K562 (cell line): ENCODE measurements around the gene OSCP1. TPM values are rescaled to one million over a fixed set of nuclear protein-coding genes. Genes with fewer than 3 reads are reported as not detected.
A peak's percentile ranks its signal among the peaks of the same experiment; 100 is the strongest.

ENCODE experiments used
- ATF6 ChIP-seq: sonication (generic); formaldehyde crosslinking; IDR thresholded peaks from 2 replicates; pipeline ENCODE4 v1.4.0; 2020; ENCODE audit warnings: mild to moderate bottlenecking, missing genetic modification reagents
- CHCHD3 ChIP-seq: fragments of 250-450 bp; sonication (Bioruptor Pico); IDR thresholded peaks from 2 replicates; pipeline ENCODE4 v2.1.2; 2022; ENCODE audit warnings: mild to moderate bottlenecking
- CXXC5 ChIP-seq: fragments of 250-450 bp; sonication (Bioruptor Pico); IDR thresholded peaks from 2 replicates; pipeline ENCODE4 v1.8.0; 2022; ENCODE audit warnings: inconsistent platforms, mild to moderate bottlenecking, moderate library complexity
- DIDO1 ChIP-seq: fragments of 450-650 bp; IDR thresholded peaks from 2 replicates; pipeline ENCODE4 v1.6.1; 2016; ENCODE audit warnings: low read depth, missing biosample characterization, missing genetic modification characterization
- DPF2 ChIP-seq: fragments of 450-650 bp; IDR thresholded peaks from 2 replicates; pipeline ENCODE4 v1.6.1; 2016
- E2F1 ChIP-seq: sonication (generic); formaldehyde crosslinking; IDR thresholded peaks from 2 replicates; pipeline ENCODE4 v1.8.1; 2023; ENCODE audit warnings: mild to moderate bottlenecking, missing genetic modification reagents, moderate library complexity
- HDAC1 ChIP-seq, 2 experiments: fragments of 450-650 bp; IDR thresholded peaks; 2 replicates each; pipeline ENCODE4 v1.6.1; 2016 to 2017; ENCODE audit warnings: inconsistent platforms in 1 of 2, mild to moderate bottlenecking in 1 of 2, moderate library complexity in 1 of 2
- MEF2D ChIP-seq: conservative IDR thresholded peaks from 2 replicates; pipeline ENCODE4 v1.6.1; 2016; ENCODE audit warnings: low read depth, missing genetic modification characterization, missing compliant biosample characterization
- NR3C1 ChIP-seq: sonication (generic); formaldehyde crosslinking; IDR thresholded peaks from 2 replicates; pipeline ENCODE4 v1.8.1; 2022; ENCODE audit warnings: missing genetic modification reagents
- SMARCA5 ChIP-seq: fragments of 450-650 bp; IDR thresholded peaks from 2 replicates; pipeline ENCODE4 v1.6.1; 2016
- TAF15 ChIP-seq: fragments of 200-400 bp; formaldehyde crosslinking; IDR thresholded peaks from 2 replicates; pipeline ENCODE4 v1.6.1; 2017; ENCODE audit warnings: mild to moderate bottlenecking, low read depth, low read length, moderate library complexity
- TEAD1 ChIP-seq, 2 experiments: fragments of 450-650 bp in 1 of 2; sonication (generic) in 1 of 2; formaldehyde crosslinking; IDR thresholded peaks; 2 replicates each; pipeline versions ENCODE4 v1.4.0 to v1.8.0; 2020 to 2022; ENCODE audit warnings: mild to moderate bottlenecking in 2 of 2, missing genetic modification reagents in 1 of 2
- YY1 ChIP-seq, 3 experiments: IDR thresholded peaks; 2 replicates each; pipeline ENCODE4 v1.6.1; 2011; ENCODE audit warnings: low read length in 2 of 3, mild to moderate bottlenecking in 2 of 3, moderate library complexity in 2 of 3, borderline replicate concordance in 1 of 3, control low read depth in 1 of 3, low read depth in 1 of 3; ENCODE audit not compliant: insufficient read depth in 3 of 3, insufficient replicate concordance in 2 of 3, control insufficient read depth in 1 of 3, insufficient read length in 1 of 3; ENCODE audit errors: extremely low read depth in 1 of 3
- ZNF668 ChIP-seq: fragments of 250-450 bp; sonication (Bioruptor Pico); IDR thresholded peaks from 2 replicates; pipeline ENCODE4 v1.8.0; 2022; ENCODE audit warnings: mild to moderate bottlenecking, inconsistent platforms
- ZZZ3 ChIP-seq: fragments of 450-650 bp; IDR thresholded peaks from 2 replicates; pipeline ENCODE4 v1.6.1; 2016; ENCODE audit warnings: antibody characterized with exemption, mild to moderate bottlenecking, moderate library complexity
- polyA plus RNA-seq, 8 experiments: library from polyadenylated mRNA; depleted of rRNA in 4 of 8; stranded (reverse) in 5 of 8; unstranded in 3 of 8; fragments of >200 nt; fragmentation: Nextera tagmentation in 2 of 8; fragmentation: Illumina TruSeq in 1 of 8; extraction: Ambion mirVana in 2 of 8; extraction: Trizol in 1 of 8; gene quantifications; 2 replicates each; pipeline versions ENCODE4 v1.2.1 to v1.2.3, GENCODE V29; 2011 to 2014; ENCODE audit warnings: inconsistent platforms in 1 of 8, missing spikeins in 1 of 8
- total RNA-seq, 7 experiments: library from RNA; depleted of rRNA in 6 of 7; stranded (reverse); fragments of >200 nt in 6 of 7; fragmentation: Illumina TruSeq in 2 of 7; extraction: Trizol in 2 of 7; gene quantifications; 2 replicates each; pipeline versions ENCODE4 v1.2.1 to v1.2.3, GENCODE V29; 2011 to 2021; ENCODE audit warnings: low replicate concordance in 1 of 7
- TF ChIP-seq, protein P1 (sequence below), 2 experiments: fragments of 450-650 bp; conservative IDR thresholded peaks; 2 replicates each; pipeline ENCODE4 v1.6.1; 2017; ENCODE audit warnings: mild to moderate bottlenecking in 2 of 2, moderate library complexity in 2 of 2
- TF ChIP-seq, protein P2 (sequence below), 2 experiments: fragments of 450-650 bp; IDR thresholded peaks; 2 replicates each; pipeline ENCODE4 v1.6.1; 2016
- TF ChIP-seq, protein P3 (sequence below): sonication (generic); formaldehyde crosslinking; IDR thresholded peaks from 2 replicates; pipeline ENCODE4 v1.8.0; 2022; ENCODE audit warnings: missing genetic modification reagents, mild to moderate bottlenecking, borderline replicate concordance
- TF ChIP-seq, protein P4 (sequence below): sonication (generic); formaldehyde crosslinking; IDR thresholded peaks from 2 replicates; pipeline ENCODE4 v1.8.1; 2023; ENCODE audit warnings: mild to moderate bottlenecking, missing genetic modification reagents

The OSCP1 gene
- total and polyA plus RNA-seq, 9 of the 15 experiments (the other 6 are each of a cell fraction or from before 2014, with no cell fraction given), result 0.15 to 0.40 (median 0.33) TPM; not detected in 5

DNA sequence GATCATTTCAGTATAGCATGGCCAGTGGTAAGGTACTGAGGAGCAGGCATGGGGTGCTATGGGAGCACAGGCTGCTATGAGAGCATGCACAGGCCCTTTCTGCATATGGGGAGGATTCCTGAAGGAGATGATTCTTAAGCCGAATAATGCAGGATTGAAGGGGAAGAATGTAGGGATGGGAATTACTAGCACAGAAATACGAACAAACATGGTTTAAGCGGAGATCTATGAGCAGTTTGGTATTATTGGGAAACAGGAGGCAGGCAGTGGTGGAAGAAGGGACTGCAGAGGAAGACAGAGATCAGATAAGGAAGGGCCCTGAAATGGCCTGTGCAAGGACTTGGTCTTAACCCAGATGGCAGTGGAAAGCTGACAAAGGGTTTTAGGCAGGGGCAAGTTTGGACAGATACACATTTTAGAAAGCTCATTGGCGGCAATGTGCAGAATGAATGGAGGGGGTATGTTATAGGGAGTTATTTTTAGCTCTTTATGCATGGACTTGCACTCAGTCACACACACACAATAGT, 1.7 kb downstream of the OSCP1 start (continued):
- no peak for TF ChIP-seq YY1 (IDR thresholded peaks at IDR 0.05; ENCODE audit: borderline replicate concordance in 1 of 3, control insufficient read depth in 1 of 3, extremely low read depth in 1 of 3, insufficient read depth in 3 of 3, insufficient read length in 1 of 3, insufficient replicate concordance in 2 of 3, low read depth in 1 of 3, low read length in 2 of 3)
- TF ChIP-seq SMARCA5, result peak; percentile 80; the same call in 1 of the 2 replicates
- TF ChIP-seq, protein P1, sequence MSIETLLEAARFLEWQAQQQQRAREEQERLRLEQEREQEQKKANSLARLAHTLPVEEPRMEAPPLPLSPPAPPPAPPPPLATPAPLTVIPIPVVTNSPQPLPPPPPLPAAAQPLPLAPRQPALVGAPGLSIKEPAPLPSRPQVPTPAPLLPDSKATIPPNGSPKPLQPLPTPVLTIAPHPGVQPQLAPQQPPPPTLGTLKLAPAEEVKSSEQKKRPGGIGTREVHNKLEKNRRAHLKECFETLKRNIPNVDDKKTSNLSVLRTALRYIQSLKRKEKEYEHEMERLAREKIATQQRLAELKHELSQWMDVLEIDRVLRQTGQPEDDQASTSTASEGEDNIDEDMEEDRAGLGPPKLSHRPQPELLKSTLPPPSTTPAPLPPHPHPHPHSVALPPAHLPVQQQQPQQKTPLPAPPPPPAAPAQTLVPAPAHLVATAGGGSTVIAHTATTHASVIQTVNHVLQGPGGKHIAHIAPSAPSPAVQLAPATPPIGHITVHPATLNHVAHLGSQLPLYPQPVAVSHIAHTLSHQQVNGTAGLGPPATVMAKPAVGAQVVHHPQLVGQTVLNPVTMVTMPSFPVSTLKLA (conservative IDR thresholded peaks at IDR 0.05), result peak in 1 of 2 experiments; percentile 20; a peak in 1 of 4 replicates
- no peak for TF ChIP-seq ZZZ3
- TF ChIP-seq, protein P2, sequence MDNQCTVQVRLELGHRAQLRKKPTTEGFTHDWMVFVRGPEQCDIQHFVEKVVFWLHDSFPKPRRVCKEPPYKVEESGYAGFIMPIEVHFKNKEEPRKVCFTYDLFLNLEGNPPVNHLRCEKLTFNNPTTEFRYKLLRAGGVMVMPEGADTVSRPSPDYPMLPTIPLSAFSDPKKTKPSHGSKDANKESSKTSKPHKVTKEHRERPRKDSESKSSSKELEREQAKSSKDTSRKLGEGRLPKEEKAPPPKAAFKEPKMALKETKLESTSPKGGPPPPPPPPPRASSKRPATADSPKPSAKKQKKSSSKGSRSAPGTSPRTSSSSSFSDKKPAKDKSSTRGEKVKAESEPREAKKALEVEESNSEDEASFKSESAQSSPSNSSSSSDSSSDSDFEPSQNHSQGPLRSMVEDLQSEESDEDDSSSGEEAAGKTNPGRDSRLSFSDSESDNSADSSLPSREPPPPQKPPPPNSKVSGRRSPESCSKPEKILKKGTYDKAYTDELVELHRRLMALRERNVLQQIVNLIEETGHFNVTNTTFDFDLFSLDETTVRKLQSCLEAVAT (IDR thresholded peaks at IDR 0.05), result no peak
- no peak for TF ChIP-seq ZNF668 (CRISPR knock-in tag)
- no peak for TF ChIP-seq CXXC5 (CRISPR knock-in tag)
- TF ChIP-seq, protein P3, sequence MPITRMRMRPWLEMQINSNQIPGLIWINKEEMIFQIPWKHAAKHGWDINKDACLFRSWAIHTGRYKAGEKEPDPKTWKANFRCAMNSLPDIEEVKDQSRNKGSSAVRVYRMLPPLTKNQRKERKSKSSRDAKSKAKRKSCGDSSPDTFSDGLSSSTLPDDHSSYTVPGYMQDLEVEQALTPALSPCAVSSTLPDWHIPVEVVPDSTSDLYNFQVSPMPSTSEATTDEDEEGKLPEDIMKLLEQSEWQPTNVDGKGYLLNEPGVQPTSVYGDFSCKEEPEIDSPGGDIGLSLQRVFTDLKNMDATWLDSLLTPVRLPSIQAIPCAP (CRISPR knock-in tag), result no peak
- TF ChIP-seq, protein P4, sequence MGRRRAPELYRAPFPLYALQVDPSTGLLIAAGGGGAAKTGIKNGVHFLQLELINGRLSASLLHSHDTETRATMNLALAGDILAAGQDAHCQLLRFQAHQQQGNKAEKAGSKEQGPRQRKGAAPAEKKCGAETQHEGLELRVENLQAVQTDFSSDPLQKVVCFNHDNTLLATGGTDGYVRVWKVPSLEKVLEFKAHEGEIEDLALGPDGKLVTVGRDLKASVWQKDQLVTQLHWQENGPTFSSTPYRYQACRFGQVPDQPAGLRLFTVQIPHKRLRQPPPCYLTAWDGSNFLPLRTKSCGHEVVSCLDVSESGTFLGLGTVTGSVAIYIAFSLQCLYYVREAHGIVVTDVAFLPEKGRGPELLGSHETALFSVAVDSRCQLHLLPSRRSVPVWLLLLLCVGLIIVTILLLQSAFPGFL (CRISPR knock-in tag), result no peak
- no peak for TF ChIP-seq NR3C1 (CRISPR knock-in tag)
- no peak for TF ChIP-seq DIDO1
- TF ChIP-seq E2F1 (CRISPR knock-in tag), result no peak
- 0 out of 2 replicates have a peak, but pooled peaks have one; percentile 47 for TF ChIP-seq MEF2D (tag)
- no peak for TF ChIP-seq ATF6 (CRISPR knock-in tag)
- peak; percentile 67 for TF ChIP-seq DPF2
- peak in 1 of 2 experiments; percentile 53; a peak in 1 of 4 replicates for TF ChIP-seq HDAC1 (IDR thresholded peaks at IDR 0.05)
- TF ChIP-seq TAF15, result no peak
- TF ChIP-seq TEAD1 (CRISPR knock-in tag; IDR thresholded peaks at IDR 0.05), result 0 out of 4 replicates have a peak, but pooled peaks of 1 of the 2 experiments have one; percentile 23
- no peak for TF ChIP-seq CHCHD3 (CRISPR knock-in tag)
